GM12878 (cell line): ENCODE data around the gene PDSS2. TPM values are rescaled to one million over a fixed set of nuclear protein-coding genes. Genes with fewer than 3 reads are reported as not detected.

Experiments
- ATAC-seq: fragments of 200-7000 bp; cut with Tn5 transposase; 3 replicates; pipeline ENCODE4 v1.9.1; 2020; ENCODE audit warnings: mild to moderate bottlenecking, moderate library complexity
- BruUV-seq: library from RNA; stranded (reverse); fragments of 400-500 nt; replicated peaks from 2 replicates; lab custom pipeline; 2021; lab: Mats Ljungman, UMichigan
- CTCF ChIA-PET: fragments of 300-600 bp; sonication (Branson Sonifier 250); formaldehyde crosslinking; extraction: SDS; loops from one replicate; lab custom pipeline; 2021; ENCODE audit warnings: inconsistent platforms; lab: Yijun Ruan, JAX
- POLR2A ChIA-PET: fragments of 350-600 bp; formaldehyde crosslinking; extraction: SDS; loops from one replicate; lab custom pipeline; 2021; ENCODE audit warnings: inconsistent platforms; lab: Charles Lee
- RAD21 ChIA-PET: fragments of 300-600 bp; sonication (Branson Sonifier 250); formaldehyde crosslinking; loops from one replicate; lab custom pipeline; 2023; ENCODE audit warnings: antibody characterized with exemption; ENCODE audit not compliant: unreplicated experiment; lab: Charles Lee
- SMC1A ChIA-PET: fragments of 300-600 bp; sonication (Branson Sonifier 250); formaldehyde crosslinking; loops from one replicate; lab custom pipeline; 2023; ENCODE audit not compliant: unreplicated experiment, uncharacterized antibody; lab: Charles Lee
- DNase-seq: peaks from one replicate; pipeline ENCODE4 v3.0.0-alpha.2; 2011; ENCODE audit warnings: low read depth, low spot score
- FAIRE-seq: peaks from 3 replicates; lab custom pipeline; 2011; peaks lifted over from hg19 to GRCh38; lab: Jason Lieb, UNC
- H2AFZ ChIP-seq: 2 replicates; pipeline ENCODE4 v1.6.0; 2011; ENCODE audit warnings: low read depth, low read length, control low read depth; ENCODE audit not compliant: control insufficient read depth
- H3K27ac ChIP-seq: 2 replicates; pipeline ENCODE4 v1.5.1; 2011; ENCODE audit warnings: control low read depth; ENCODE audit not compliant: control insufficient read depth, insufficient read depth
- H3K27me3 ChIP-seq, 2 experiments: replicated peaks in 1 of 2; 2 replicates each; pipeline versions ENCODE4 v1.6.0 to v1.6.1; 2011; ENCODE audit warnings: low read length in 1 of 2; ENCODE audit not compliant: control insufficient read depth in 2 of 2, insufficient read depth in 2 of 2
- H3K36me3 ChIP-seq, 2 experiments: 2 replicates each; pipeline ENCODE4 v1.5.1; 2011; ENCODE audit warnings: low read length in 1 of 2; ENCODE audit not compliant: control insufficient read depth in 2 of 2, insufficient read depth in 2 of 2
- H3K4me1 ChIP-seq: 2 replicates; pipeline ENCODE4 v1.6.1; 2011; ENCODE audit warnings: mild to moderate bottlenecking, low read length, moderate library complexity, mixed read lengths; ENCODE audit not compliant: control insufficient read depth, insufficient read depth
- H3K4me2 ChIP-seq: 2 replicates; pipeline ENCODE4 v1.6.0; 2011; ENCODE audit warnings: control low read depth; ENCODE audit not compliant: control insufficient read depth, insufficient read depth
- H3K4me3 ChIP-seq: fragments of 200-600 bp; sonication (generic); 2 replicates; pipeline ENCODE4 v1.5.1; 2016
- H3K79me2 ChIP-seq: 2 replicates; pipeline ENCODE4 v1.6.0; 2011; ENCODE audit warnings: low read length; ENCODE audit not compliant: control insufficient read depth, insufficient read depth
- H3K9ac ChIP-seq: 2 replicates; pipeline ENCODE4 v1.8.0; 2011; ENCODE audit warnings: low read length, control low read depth, mixed read lengths; ENCODE audit not compliant: control insufficient read depth, insufficient read depth
- H3K9me3 ChIP-seq: replicated peaks from 3 replicates; pipeline ENCODE4 v1.5.1; 2011; ENCODE audit warnings: mild to moderate bottlenecking, low read length; ENCODE audit not compliant: control insufficient read depth, insufficient read depth
- H4K20me1 ChIP-seq: 2 replicates; pipeline ENCODE4 v1.6.0; 2011; ENCODE audit not compliant: control insufficient read depth, insufficient read depth
- ATF7 ChIP-seq: fragments of 450-650 bp; IDR thresholded peaks from 2 replicates; pipeline ENCODE4 v1.6.1; 2016; ENCODE audit warnings: low read depth, mild to moderate bottlenecking
- CBFB ChIP-seq: IDR thresholded peaks from 2 replicates; pipeline ENCODE4 v1.6.1; 2016; ENCODE audit warnings: antibody characterized with exemption, low read depth
- CHD4 ChIP-seq: fragments of 200-600 bp; sonication (generic); IDR thresholded peaks from 2 replicates; pipeline ENCODE4 v1.6.1; 2016; ENCODE audit warnings: mild to moderate bottlenecking
- HDGF ChIP-seq: fragments of 450-650 bp; IDR thresholded peaks from 2 replicates; pipeline ENCODE4 v1.6.1; 2016; ENCODE audit warnings: antibody characterized with exemption
- MTA3 ChIP-seq: IDR thresholded peaks from 2 replicates; pipeline ENCODE4 v1.6.1; 2012; ENCODE audit warnings: low read length, inconsistent platforms, borderline replicate concordance
- NFYB ChIP-seq: IDR thresholded peaks from 2 replicates; pipeline ENCODE4 v1.6.1; 2011; ENCODE audit warnings: low read depth, mild to moderate bottlenecking, low read length, improper control_type of control experiment, moderate library complexity; ENCODE audit not compliant: insufficient read depth
- NRF1 ChIP-seq: conservative IDR thresholded peaks from 2 replicates; pipeline ENCODE4 v1.6.1; 2011; ENCODE audit warnings: mild to moderate bottlenecking, low read depth, low read length, improper control_type of control experiment
- PAX8 ChIP-seq: fragments of 450-650 bp; IDR thresholded peaks from 2 replicates; pipeline ENCODE4 v1.6.1; 2017; ENCODE audit warnings: mild to moderate bottlenecking, moderate library complexity
- POLR2AphosphoS2 ChIP-seq: IDR thresholded peaks from 2 replicates; pipeline ENCODE4 v1.6.1; 2011; ENCODE audit warnings: low read depth, mild to moderate bottlenecking, low read length, improper control_type of control experiment, moderate library complexity
- RBBP5 ChIP-seq: fragments of 200-600 bp; sonication (generic); conservative IDR thresholded peaks from 2 replicates; pipeline ENCODE4 v1.6.1; 2016
- SIX5 ChIP-seq: IDR thresholded peaks from 2 replicates; pipeline ENCODE4 v1.6.1; 2011; ENCODE audit warnings: mild to moderate bottlenecking, low read depth, low read length, moderate library complexity; ENCODE audit not compliant: severe bottlenecking
- TARDBP ChIP-seq: IDR thresholded peaks from 2 replicates; pipeline ENCODE4 v1.6.1; 2016; ENCODE audit warnings: borderline replicate concordance
- WRNIP1 ChIP-seq: IDR thresholded peaks from 2 replicates; pipeline ENCODE4 v1.6.1; 2011; ENCODE audit warnings: low read depth, low read length, improper control_type of control experiment, borderline replicate concordance
- WGBS: methylation state at CpG from one replicate; pipeline ENCODE4 v1.1.6; 2016; ENCODE audit warnings: low lambda C conversion rate; ENCODE audit not compliant: insufficient replicate concordance, insufficient coverage; ENCODE audit errors: missing lambda C conversion rate; 5-methylcytosine and 5-hydroxymethylcytosine counted together
- in situ Hi-C: fragments of 300-500 bp; cut with MboI; formaldehyde crosslinking; loops from 9 replicates; pipeline ENCODE4 v1.14.3; 2018; ENCODE audit warnings: mixed read lengths
- intact Hi-C: fragments of 100-400 bp; cut with micrococcal nuclease; formaldehyde crosslinking; loops from one replicate; pipeline ENCODE4 v1.14.2; 2022; ENCODE audit not compliant: unreplicated experiment
- polyA plus RNA-seq, 11 experiments: library from polyadenylated mRNA; depleted of rRNA in 4 of 11; unstranded in 6 of 11; stranded (reverse) in 5 of 11; fragments of >200 nt; fragmentation: Nextera tagmentation in 4 of 11; fragmentation: Illumina TruSeq in 1 of 11; extraction: Ambion mirVana in 4 of 11; extraction: Trizol in 1 of 11; gene quantifications; 1 replicate in 1 of 11; 2 replicates in 10 of 11; pipeline versions ENCODE4 v1.2.1 to v1.2.3, GENCODE V29; 2011 to 2016; ENCODE audit warnings: inconsistent platforms in 2 of 11, missing spikeins in 2 of 11, low read depth in 1 of 11
- total RNA-seq, 4 experiments: library from RNA; depleted of rRNA in 3 of 4; stranded (reverse); fragments of >200 nt in 3 of 4; fragmentation: Illumina TruSeq in 1 of 4; extraction: Trizol in 1 of 4; gene quantifications; 2 replicates each; pipeline versions ENCODE4 v1.2.1 to v1.2.3, GENCODE V29; 2013 to 2021
- TF ChIP-seq, protein P1 (sequence below): fragments of 450-650 bp; conservative IDR thresholded peaks from 2 replicates; pipeline ENCODE4 v1.6.1; 2017; ENCODE audit warnings: mild to moderate bottlenecking, moderate library complexity
- TF ChIP-seq, protein P2 (sequence below): fragments of 150-350 bp; IDR thresholded peaks from 2 replicates; pipeline ENCODE4 v1.6.1; 2014; ENCODE audit warnings: mild to moderate bottlenecking, low read depth, low read length
- TF ChIP-seq, protein P3 (sequence below): fragments of 450-650 bp; formaldehyde crosslinking; IDR thresholded peaks from 2 replicates; pipeline ENCODE4 v1.4.0; 2020; ENCODE audit warnings: mild to moderate bottlenecking, moderate library complexity

PDSS2 gene
- total and polyA plus RNA-seq, 10 of the 15 experiments (the other 5 are each of a cell fraction or from before 2014, with no cell fraction given): 7.7 to 15.5 (median 9.6) TPM

DNA sequence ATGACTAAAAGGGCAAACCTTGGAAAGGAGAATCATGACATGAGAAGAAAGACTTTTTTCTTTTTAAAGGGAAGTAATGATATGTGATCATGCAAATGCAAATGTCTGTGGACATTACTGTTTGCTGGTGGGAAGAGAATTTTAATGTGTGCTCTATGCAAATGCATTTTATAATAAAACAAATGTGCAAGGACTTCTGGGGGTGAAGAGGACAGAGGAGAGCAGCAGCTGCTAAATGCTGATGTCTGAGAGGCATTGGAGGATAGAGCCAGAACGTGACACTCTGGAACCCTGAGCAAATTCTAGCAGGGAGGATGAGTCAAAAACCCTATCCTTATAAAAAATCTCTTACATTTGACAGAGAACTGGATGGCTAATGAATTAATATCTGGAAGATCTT is 274.9 kb downstream of the PDSS2 start:
- H3K36me3 ChIP-seq: no peaks in the 10 kb centered on the region
- intact Hi-C loops: no loop called here
- no peak overlapping the region for H2AFZ ChIP-seq
- no peak for DNase-seq
- in situ Hi-C loops: no loop called here
- ChIA-PET POLR2A (no interaction called here), SMC1A (interaction anchor here (0.9 kb wide), 1 partner anchor 629 kb away, joined by 3 read pairs; no protein-coding TSS in a partner anchor), CTCF (no interaction called here), RAD21 (no interaction called here)
- H3K4me2 ChIP-seq: no peak overlapping the region
- no peak for ATAC-seq
- H3K9me3 ChIP-seq: no peaks in the 10 kb centered on the region
- 0% methylated on average over 1 of the region's 1 CpG for WGBS
- no peak overlapping the region for H3K4me3 ChIP-seq
- H3K79me2 ChIP-seq: no peaks in the 10 kb centered on the region
- no peak overlapping the region for H3K9ac ChIP-seq
- no peaks in the 10 kb centered on the region for H3K4me1 ChIP-seq
- no peak overlapping the region for H3K27ac ChIP-seq
- no TSS peak for BruUV-seq
- H3K27me3 ChIP-seq: no peaks in the 10 kb centered on the region
- FAIRE-seq: no peak
- no peaks in the 10 kb centered on the region for H4K20me1 ChIP-seq
- TF ChIP-seq PAX8 (no peak), SIX5 (no peak), CHD4 (no peak), WRNIP1 (no peak), NFYB (no peak), NRF1 (no peak), TARDBP (no peak), ATF7 (no peak), RBBP5 (no peak), POLR2AphosphoS2 (no peak), CBFB (no peak), HDGF (no peak), MTA3 (no peak)
- TF ChIP-seq, protein P1, sequence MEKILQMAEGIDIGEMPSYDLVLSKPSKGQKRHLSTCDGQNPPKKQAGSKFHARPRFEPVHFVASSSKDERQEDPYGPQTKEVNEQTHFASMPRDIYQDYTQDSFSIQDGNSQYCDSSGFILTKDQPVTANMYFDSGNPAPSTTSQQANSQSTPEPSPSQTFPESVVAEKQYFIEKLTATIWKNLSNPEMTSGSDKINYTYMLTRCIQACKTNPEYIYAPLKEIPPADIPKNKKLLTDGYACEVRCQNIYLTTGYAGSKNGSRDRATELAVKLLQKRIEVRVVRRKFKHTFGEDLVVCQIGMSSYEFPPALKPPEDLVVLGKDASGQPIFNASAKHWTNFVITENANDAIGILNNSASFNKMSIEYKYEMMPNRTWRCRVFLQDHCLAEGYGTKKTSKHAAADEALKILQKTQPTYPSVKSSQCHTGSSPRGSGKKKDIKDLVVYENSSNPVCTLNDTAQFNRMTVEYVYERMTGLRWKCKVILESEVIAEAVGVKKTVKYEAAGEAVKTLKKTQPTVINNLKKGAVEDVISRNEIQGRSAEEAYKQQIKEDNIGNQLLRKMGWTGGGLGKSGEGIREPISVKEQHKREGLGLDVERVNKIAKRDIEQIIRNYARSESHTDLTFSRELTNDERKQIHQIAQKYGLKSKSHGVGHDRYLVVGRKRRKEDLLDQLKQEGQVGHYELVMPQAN: no peak
- TF ChIP-seq, protein P2, sequence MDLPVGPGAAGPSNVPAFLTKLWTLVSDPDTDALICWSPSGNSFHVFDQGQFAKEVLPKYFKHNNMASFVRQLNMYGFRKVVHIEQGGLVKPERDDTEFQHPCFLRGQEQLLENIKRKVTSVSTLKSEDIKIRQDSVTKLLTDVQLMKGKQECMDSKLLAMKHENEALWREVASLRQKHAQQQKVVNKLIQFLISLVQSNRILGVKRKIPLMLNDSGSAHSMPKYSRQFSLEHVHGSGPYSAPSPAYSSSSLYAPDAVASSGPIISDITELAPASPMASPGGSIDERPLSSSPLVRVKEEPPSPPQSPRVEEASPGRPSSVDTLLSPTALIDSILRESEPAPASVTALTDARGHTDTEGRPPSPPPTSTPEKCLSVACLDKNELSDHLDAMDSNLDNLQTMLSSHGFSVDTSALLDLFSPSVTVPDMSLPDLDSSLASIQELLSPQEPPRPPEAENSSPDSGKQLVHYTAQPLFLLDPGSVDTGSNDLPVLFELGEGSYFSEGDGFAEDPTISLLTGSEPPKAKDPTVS: no peak
- TF ChIP-seq, protein P3, sequence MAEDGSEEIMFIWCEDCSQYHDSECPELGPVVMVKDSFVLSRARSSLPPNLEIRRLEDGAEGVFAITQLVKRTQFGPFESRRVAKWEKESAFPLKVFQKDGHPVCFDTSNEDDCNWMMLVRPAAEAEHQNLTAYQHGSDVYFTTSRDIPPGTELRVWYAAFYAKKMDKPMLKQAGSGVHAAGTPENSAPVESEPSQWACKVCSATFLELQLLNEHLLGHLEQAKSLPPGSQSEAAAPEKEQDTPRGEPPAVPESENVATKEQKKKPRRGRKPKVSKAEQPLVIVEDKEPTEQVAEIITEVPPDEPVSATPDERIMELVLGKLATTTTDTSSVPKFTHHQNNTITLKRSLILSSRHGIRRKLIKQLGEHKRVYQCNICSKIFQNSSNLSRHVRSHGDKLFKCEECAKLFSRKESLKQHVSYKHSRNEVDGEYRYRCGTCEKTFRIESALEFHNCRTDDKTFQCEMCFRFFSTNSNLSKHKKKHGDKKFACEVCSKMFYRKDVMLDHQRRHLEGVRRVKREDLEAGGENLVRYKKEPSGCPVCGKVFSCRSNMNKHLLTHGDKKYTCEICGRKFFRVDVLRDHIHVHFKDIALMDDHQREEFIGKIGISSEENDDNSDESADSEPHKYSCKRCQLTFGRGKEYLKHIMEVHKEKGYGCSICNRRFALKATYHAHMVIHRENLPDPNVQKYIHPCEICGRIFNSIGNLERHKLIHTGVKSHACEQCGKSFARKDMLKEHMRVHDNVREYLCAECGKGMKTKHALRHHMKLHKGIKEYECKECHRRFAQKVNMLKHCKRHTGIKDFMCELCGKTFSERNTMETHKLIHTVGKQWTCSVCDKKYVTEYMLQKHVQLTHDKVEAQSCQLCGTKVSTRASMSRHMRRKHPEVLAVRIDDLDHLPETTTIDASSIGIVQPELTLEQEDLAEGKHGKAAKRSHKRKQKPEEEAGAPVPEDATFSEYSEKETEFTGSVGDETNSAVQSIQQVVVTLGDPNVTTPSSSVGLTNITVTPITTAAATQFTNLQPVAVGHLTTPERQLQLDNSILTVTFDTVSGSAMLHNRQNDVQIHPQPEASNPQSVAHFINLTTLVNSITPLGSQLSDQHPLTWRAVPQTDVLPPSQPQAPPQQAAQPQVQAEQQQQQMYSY (CRISPR knock-in tag): no peak
